Inferior parietal cortex (tissue), 1 donor: ENCODE data around the gene GSTO1.
"Not testable (repeated sequence)": the region's sequence is repeated elsewhere in the genome, so short reads cannot be mapped to it uniquely, and the experiment has no call there.

ENCODE experiments used
- DNase-seq: peaks from one replicate; pipeline ENCODE4 v3.0.0-alpha.2; 2016; ENCODE audit errors: extremely low spot score

Gene GSTO1

GRCh38 chr10:104254493-104255310, at the start of gene GSTO1:
TSS of gene GSTO1 (plus strand) at chr10:104254892. CDS start at chr10:104254929, 37 bp downstream.
- DNase-seq, result peak; percentile 58

GRCh38 chr10:104208730-104209129, 46.0 kb upstream of the GSTO1 start:
- DNase-seq, result no peak

GRCh38 chr10:104209575-104210198, 45.0 kb upstream of the GSTO1 start:
- DNase-seq, result peak; percentile 81

- no peak for DNase-seq
These were observed 38.1 kb upstream of the GSTO1 start for GRCh38 chr10:104216631-104217030.

GRCh38 chr10:104218751-104219150, 35.9 kb upstream of the GSTO1 start:
- no peak for DNase-seq

- no peak for DNase-seq
These were observed 34.2 kb upstream of the GSTO1 start for GRCh38 chr10:104220522-104220921.

GRCh38 chr10:104223304-104223703, 31.4 kb upstream of the GSTO1 start:
- no peak for DNase-seq

- DNase-seq, result no peak
These were observed 24.2 kb upstream of the GSTO1 start for GRCh38 chr10:104230490-104230889.

GRCh38 chr10:104231784-104232612, 22.7 kb upstream of the GSTO1 start, which contains the start of gene CFAP43:
TSS of gene CFAP43 (minus strand) at chr10:104232364. CDS start at chr10:104232246, 118 bp downstream.
- DNase-seq, result peak; percentile 94

GRCh38 chr10:104232613-104233102, 22.0 kb upstream of the GSTO1 start:
- DNase-seq, result no peak

GRCh38 chr10:104233817-104234216, 20.9 kb upstream of the GSTO1 start:
- DNase-seq, result no peak

- no peak for DNase-seq
These were observed 19.8 kb upstream of the GSTO1 start for GRCh38 chr10:104234934-104235333.

- DNase-seq, result no peak
These were observed 18.9 kb upstream of the GSTO1 start for GRCh38 chr10:104235801-104236200.

- no peak for DNase-seq
These were observed 14.6 kb upstream of the GSTO1 start for GRCh38 chr10:104240078-104240477.

- DNase-seq, result peak; percentile 53
These were observed 12.1 kb upstream of the GSTO1 start for GRCh38 chr10:104242545-104242944.

- DNase-seq, result peak; percentile 46
These were observed 11.7 kb upstream of the GSTO1 start for GRCh38 chr10:104243009-104243408.

GRCh38 chr10:104243512-104243911, 11.2 kb upstream of the GSTO1 start:
- no peak for DNase-seq

- no peak for DNase-seq
These were observed 9.5 kb upstream of the GSTO1 start for GRCh38 chr10:104245066-104245632.

- no peak for DNase-seq
These were observed 7.7 kb upstream of the GSTO1 start for GRCh38 chr10:104246976-104247375.

GRCh38 chr10:104247513-104248146, 7.1 kb upstream of the GSTO1 start:
- no peak for DNase-seq

- not testable (repeated sequence) for DNase-seq
These were observed 5.8 kb upstream of the GSTO1 start for GRCh38 chr10:104248931-104249330.
